ENCODE results near the gene ALPL.

DNA sequence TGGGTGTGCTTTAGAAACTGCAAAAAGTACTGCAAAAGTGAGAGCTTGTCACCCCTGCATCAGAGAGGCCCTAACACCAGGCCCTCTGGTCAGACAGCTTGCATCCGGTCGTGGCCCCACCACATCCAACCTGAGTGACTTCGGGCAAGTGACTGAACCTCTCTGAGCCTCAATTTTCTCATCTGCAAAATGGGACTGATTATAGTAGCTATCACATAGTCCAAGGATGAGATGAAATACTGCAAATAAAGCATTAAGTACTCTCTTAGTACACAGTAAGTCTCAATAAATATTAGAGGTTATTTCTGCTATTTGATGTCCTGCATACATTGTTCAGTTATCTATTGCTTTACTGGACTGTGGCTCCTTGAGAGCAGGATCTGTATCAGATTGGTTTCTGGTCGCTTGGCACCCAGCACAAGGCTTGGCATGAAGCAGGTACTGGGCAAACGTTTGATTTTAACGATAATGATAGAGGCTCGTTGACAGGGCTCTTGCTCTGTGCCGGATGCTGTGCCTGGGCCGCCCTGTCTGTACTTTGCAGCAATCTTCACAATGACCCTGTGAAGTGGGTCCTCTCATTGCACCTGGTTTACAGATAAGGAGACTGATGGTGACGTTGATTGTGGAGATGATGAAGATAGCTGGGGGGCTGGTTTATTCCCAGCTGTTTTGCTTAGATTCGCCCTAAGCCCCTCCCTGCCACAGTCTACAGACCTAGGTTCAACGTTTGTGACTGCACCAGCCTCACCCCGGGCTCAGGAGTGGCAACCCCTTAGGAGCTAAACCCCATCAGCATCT lies 116.4 kb downstream of the ALPL start:
- TF ChIP-seq, protein P1, sequence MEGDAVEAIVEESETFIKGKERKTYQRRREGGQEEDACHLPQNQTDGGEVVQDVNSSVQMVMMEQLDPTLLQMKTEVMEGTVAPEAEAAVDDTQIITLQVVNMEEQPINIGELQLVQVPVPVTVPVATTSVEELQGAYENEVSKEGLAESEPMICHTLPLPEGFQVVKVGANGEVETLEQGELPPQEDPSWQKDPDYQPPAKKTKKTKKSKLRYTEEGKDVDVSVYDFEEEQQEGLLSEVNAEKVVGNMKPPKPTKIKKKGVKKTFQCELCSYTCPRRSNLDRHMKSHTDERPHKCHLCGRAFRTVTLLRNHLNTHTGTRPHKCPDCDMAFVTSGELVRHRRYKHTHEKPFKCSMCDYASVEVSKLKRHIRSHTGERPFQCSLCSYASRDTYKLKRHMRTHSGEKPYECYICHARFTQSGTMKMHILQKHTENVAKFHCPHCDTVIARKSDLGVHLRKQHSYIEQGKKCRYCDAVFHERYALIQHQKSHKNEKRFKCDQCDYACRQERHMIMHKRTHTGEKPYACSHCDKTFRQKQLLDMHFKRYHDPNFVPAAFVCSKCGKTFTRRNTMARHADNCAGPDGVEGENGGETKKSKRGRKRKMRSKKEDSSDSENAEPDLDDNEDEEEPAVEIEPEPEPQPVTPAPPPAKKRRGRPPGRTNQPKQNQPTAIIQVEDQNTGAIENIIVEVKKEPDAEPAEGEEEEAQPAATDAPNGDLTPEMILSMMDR (IDR thresholded peaks at IDR 0.05), result no peak
- no peak for TF ChIP-seq POLR2A (IDR thresholded peaks at IDR 0.05)
- TF ChIP-seq POLR2AphosphoS5 (IDR thresholded peaks at IDR 0.05), result no peak

All from breast epithelium (tissue), 3 donors.